Loucy (cell line): Measurements from ENCODE around the gene FAM162A.

Experiments used
- EZH2phosphoT487 ChIP-seq: fragments of 200-600 bp; IDR thresholded peaks from 2 replicates; pipeline ENCODE4 v1.6.1; 2018; ENCODE audit warnings: antibody characterized with exemption, mild to moderate bottlenecking, moderate library complexity, borderline replicate concordance
- TF ChIP-seq, protein P1 (sequence below): fragments of 200-600 bp; sonication (generic); conservative IDR thresholded peaks from 2 replicates; pipeline ENCODE4 v1.5.1; 2014; ENCODE audit warnings: mild to moderate bottlenecking, antibody characterized with exemption, low read length

- TF ChIP-seq, protein P1, sequence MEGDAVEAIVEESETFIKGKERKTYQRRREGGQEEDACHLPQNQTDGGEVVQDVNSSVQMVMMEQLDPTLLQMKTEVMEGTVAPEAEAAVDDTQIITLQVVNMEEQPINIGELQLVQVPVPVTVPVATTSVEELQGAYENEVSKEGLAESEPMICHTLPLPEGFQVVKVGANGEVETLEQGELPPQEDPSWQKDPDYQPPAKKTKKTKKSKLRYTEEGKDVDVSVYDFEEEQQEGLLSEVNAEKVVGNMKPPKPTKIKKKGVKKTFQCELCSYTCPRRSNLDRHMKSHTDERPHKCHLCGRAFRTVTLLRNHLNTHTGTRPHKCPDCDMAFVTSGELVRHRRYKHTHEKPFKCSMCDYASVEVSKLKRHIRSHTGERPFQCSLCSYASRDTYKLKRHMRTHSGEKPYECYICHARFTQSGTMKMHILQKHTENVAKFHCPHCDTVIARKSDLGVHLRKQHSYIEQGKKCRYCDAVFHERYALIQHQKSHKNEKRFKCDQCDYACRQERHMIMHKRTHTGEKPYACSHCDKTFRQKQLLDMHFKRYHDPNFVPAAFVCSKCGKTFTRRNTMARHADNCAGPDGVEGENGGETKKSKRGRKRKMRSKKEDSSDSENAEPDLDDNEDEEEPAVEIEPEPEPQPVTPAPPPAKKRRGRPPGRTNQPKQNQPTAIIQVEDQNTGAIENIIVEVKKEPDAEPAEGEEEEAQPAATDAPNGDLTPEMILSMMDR: no peak
- TF ChIP-seq EZH2phosphoT487: no peak
Measured at GRCh38 chr3:122355612-122356011, 28.4 kb upstream of the FAM162A start.
